Kidney glomerular epithelial cell (primary cell): ENCODE results near the gene DNAH1.

ENCODE experiments used
- DNase-seq: peaks from one replicate; lab custom pipeline; 2025; lab: John Stamatoyannopoulos, UW

The DNAH1 gene

GRCh38 chr3:52311576-52312119 lies 4.5 kb upstream of the DNAH1 start:
- no peak for DNase-seq

- no peak for DNase-seq
Measured at GRCh38 chr3:52313188-52313773, 2.8 kb upstream of the DNAH1 start.

GRCh38 chr3:52313774-52314188 lies 2.3 kb upstream of the DNAH1 start:
- DNase-seq: no peak

- no peak for DNase-seq
Measured at GRCh38 chr3:52314489-52314888, 1.6 kb upstream of the DNAH1 start.

GRCh38 chr3:52315006-52315405 lies 1.1 kb upstream of the DNAH1 start:
- no peak for DNase-seq

- peak; percentile 47 for DNase-seq
Measured at GRCh38 chr3:52317208-52318000, 1.3 kb downstream of the DNAH1 start.

GRCh38 chr3:52318186-52318816 lies 2.2 kb downstream of the DNAH1 start:
- DNase-seq: no peak

- DNase-seq: no peak
Measured at GRCh38 chr3:52319921-52320595, 3.9 kb downstream of the DNAH1 start.

GRCh38 chr3:52321481-52321880 lies 5.4 kb downstream of the DNAH1 start:
- no peak for DNase-seq

- no peak for DNase-seq
Measured at GRCh38 chr3:52322466-52322865, 6.3 kb downstream of the DNAH1 start.

GRCh38 chr3:52323526-52324295 lies 7.6 kb downstream of the DNAH1 start:
- no peak for DNase-seq

- DNase-seq: no peak
Measured at GRCh38 chr3:52324676-52325075, 8.6 kb downstream of the DNAH1 start.

GRCh38 chr3:52325686-52326085 lies 9.6 kb downstream of the DNAH1 start:
- no peak for DNase-seq

- DNase-seq: no peak
Measured at GRCh38 chr3:52326976-52327375, 10.9 kb downstream of the DNAH1 start.

GRCh38 chr3:52327486-52328290 lies 11.6 kb downstream of the DNAH1 start:
- no peak for DNase-seq

- no peak for DNase-seq
Measured at GRCh38 chr3:52328536-52329080, 12.5 kb downstream of the DNAH1 start.

GRCh38 chr3:52330194-52330805 lies 14.2 kb downstream of the DNAH1 start:
- DNase-seq: no peak

GRCh38 chr3:52331091-52331490 lies 15.0 kb downstream of the DNAH1 start:
- no peak for DNase-seq

GRCh38 chr3:52331906-52332305 lies 15.8 kb downstream of the DNAH1 start:
- DNase-seq: no peak
